H1 (cell line): Measurements from ENCODE around the gene HDAC11. TPM values are rescaled to one million over a fixed set of nuclear protein-coding genes. Genes with fewer than 3 reads are reported as not detected.
A peak's percentile ranks its signal among the peaks of the same experiment; 100 is the strongest.

Experiments
- CTCF ChIA-PET: fragments of 300-600 bp; sonication (Branson Sonifier 250); formaldehyde crosslinking; loops from one replicate; lab custom pipeline; 2021; ENCODE audit not compliant: partially characterized antibody; lab: Charles Lee
- POLR2A ChIA-PET: fragments of 300-600 bp; sonication (Branson Sonifier 250); formaldehyde crosslinking; loops from one replicate; lab custom pipeline; 2021; ENCODE audit warnings: inconsistent platforms; ENCODE audit not compliant: partially characterized antibody; lab: Charles Lee
- DNase-seq, 2 experiments: peaks; one replicate each; pipeline versions ENCODE4 v3.0.0 to v3.0.0-alpha.2; 2010 to 2022; ENCODE audit warnings: low spot score in 2 of 2, low read depth in 1 of 2, mixed read lengths in 1 of 2
- FAIRE-seq: peaks from 2 replicates; lab custom pipeline; 2011; peaks lifted over from hg19 to GRCh38; lab: Jason Lieb, UNC
- H2AFZ ChIP-seq: 2 replicates; pipeline ENCODE4 v1.8.1; 2012; ENCODE audit warnings: low read length, inconsistent platforms
- H2AK5ac ChIP-seq: 2 replicates; pipeline ENCODE4 v1.6.1; 2013; ENCODE audit warnings: low read depth, low read length
- H2BK120ac ChIP-seq: replicated peaks from 2 replicates; pipeline ENCODE3; 2013; ENCODE audit warnings: low read depth, low read length, inconsistent platforms
- H2BK12ac ChIP-seq: 2 replicates; pipeline ENCODE4 v1.6.1; 2013; ENCODE audit warnings: low read depth, low read length
- H2BK15ac ChIP-seq: 2 replicates; pipeline ENCODE4 v1.6.1; 2013; ENCODE audit warnings: low read length
- H2BK20ac ChIP-seq: 2 replicates; pipeline ENCODE4 v1.6.1; 2013; ENCODE audit warnings: low read length
- H2BK5ac ChIP-seq: 2 replicates; pipeline ENCODE4 v1.6.1; 2013; ENCODE audit warnings: low read depth, low read length
- H3K14ac ChIP-seq: 2 replicates; pipeline ENCODE4 v1.6.1; 2013; ENCODE audit warnings: inconsistent platforms; ENCODE audit not compliant: insufficient read length
- H3K18ac ChIP-seq: 2 replicates; pipeline ENCODE4 v1.6.1; 2013; ENCODE audit warnings: low read length; ENCODE audit errors: extremely low read depth
- H3K23ac ChIP-seq: 2 replicates; pipeline ENCODE4 v1.6.1; 2013; ENCODE audit warnings: inconsistent platforms; ENCODE audit not compliant: insufficient read length
- H3K23me2 ChIP-seq: 2 replicates; pipeline ENCODE4 v1.6.1; 2013; ENCODE audit warnings: low read depth, low read length
- H3K27ac ChIP-seq: 2 replicates; pipeline ENCODE4 v1.6.1; 2011; ENCODE audit warnings: low read depth, low read length, inconsistent platforms
- H3K27me3 ChIP-seq, 4 experiments: replicated peaks in 1 of 4; 1 replicate in 1 of 4; 2 replicates in 3 of 4; pipeline versions ENCODE4 v1.6.1 to v1.8.1; 2011 to 2013; ENCODE audit warnings: low read length in 3 of 4, mild to moderate bottlenecking in 3 of 4, inconsistent platforms in 2 of 4, mixed read lengths in 2 of 4, moderate library complexity in 1 of 4; ENCODE audit not compliant: control insufficient read depth in 3 of 4, insufficient read depth in 3 of 4; ENCODE audit errors: extremely low read depth in 1 of 4
- H3K36me3 ChIP-seq, 4 experiments: 2 replicates each; pipeline versions ENCODE4 v1.6.1 to v1.8.1; 2011 to 2013; ENCODE audit warnings: mild to moderate bottlenecking in 4 of 4, low read length in 3 of 4, moderate library complexity in 2 of 4, control low read depth in 1 of 4, inconsistent platforms in 1 of 4; ENCODE audit not compliant: insufficient read depth in 4 of 4, control insufficient read depth in 2 of 4
- H3K4ac ChIP-seq: replicated peaks from 2 replicates; pipeline ENCODE3; 2013; ENCODE audit warnings: low read length, low read depth, mixed read lengths, inconsistent platforms; ENCODE audit not compliant: insufficient read length
- H3K4me1 ChIP-seq, 4 experiments: replicated peaks in 1 of 4; 1 replicate in 1 of 4; 2 replicates in 3 of 4; pipeline versions ENCODE4 v1.6.1 to v1.8.1; 2011 to 2013; ENCODE audit warnings: low read length in 3 of 4, inconsistent platforms in 2 of 4, mixed read lengths in 1 of 4; ENCODE audit not compliant: insufficient read depth in 4 of 4, control insufficient read depth in 3 of 4
- H3K4me2 ChIP-seq, 2 experiments: 2 replicates each; pipeline versions ENCODE4 v1.6.1 to v1.8.1; 2011 to 2013; ENCODE audit warnings: low read depth in 2 of 2, low read length in 2 of 2, control low read depth in 1 of 2, inconsistent platforms in 1 of 2, mild to moderate bottlenecking in 1 of 2; ENCODE audit not compliant: insufficient read depth in 1 of 2
- H3K4me3 ChIP-seq, 4 experiments: fragments of 200-600, 300-600 bp in 1 of 4; sonication (generic), shearing (Covaris generic), sonication (Bioruptor Twin) in 1 of 4; 2 replicates each; pipeline versions ENCODE4 v1.5.1 to v1.8.1; 2011 to 2016; ENCODE audit warnings: low read length in 4 of 4, low read depth in 3 of 4, control low read depth in 2 of 4, inconsistent platforms in 2 of 4, mild to moderate bottlenecking in 2 of 4, mixed read lengths in 1 of 4, moderate library complexity in 1 of 4; ENCODE audit not compliant: insufficient read depth in 2 of 4; ENCODE audit errors: extremely low read depth in 1 of 4
- H3K56ac ChIP-seq: replicated peaks from 2 replicates; pipeline ENCODE3; 2013; ENCODE audit warnings: low read depth, mild to moderate bottlenecking, mixed read lengths, low read length, inconsistent platforms; ENCODE audit not compliant: insufficient read length
- H3K79me1 ChIP-seq: 2 replicates; pipeline ENCODE4 v1.6.1; 2013; ENCODE audit warnings: low read depth, low read length, control low read depth
- H3K79me2 ChIP-seq, 2 experiments: 2 replicates each; pipeline versions ENCODE4 v1.6.1 to v1.8.1; 2012 to 2013; ENCODE audit warnings: low read length in 2 of 2, mild to moderate bottlenecking in 2 of 2, inconsistent platforms in 1 of 2; ENCODE audit not compliant: insufficient read depth in 2 of 2, control insufficient read depth in 1 of 2
- H3K9ac ChIP-seq, 4 experiments: replicated peaks in 1 of 4; 1 replicate in 1 of 4; 2 replicates in 3 of 4; pipeline versions ENCODE4 v1.6.1 to v1.8.1; 2011 to 2013; ENCODE audit warnings: low read depth in 3 of 4, low read length in 3 of 4, control low read depth in 2 of 4, mild to moderate bottlenecking in 2 of 4, moderate library complexity in 2 of 4, inconsistent platforms in 1 of 4; ENCODE audit errors: extremely low read depth in 1 of 4
- H3K9me3 ChIP-seq, 2 experiments: 2 replicates each; pipeline versions ENCODE4 v1.6.1 to v1.8.1; 2012 to 2013; ENCODE audit warnings: mild to moderate bottlenecking in 2 of 2, moderate library complexity in 2 of 2, control low read depth in 1 of 2, inconsistent platforms in 1 of 2, low read depth in 1 of 2, low read length in 1 of 2, mixed read lengths in 1 of 2; ENCODE audit not compliant: insufficient read depth in 2 of 2
- H4K20me1 ChIP-seq, 2 experiments: replicated peaks in 1 of 2; 2 replicates each; pipeline versions ENCODE3 to v1.8.1; 2011 to 2013; ENCODE audit warnings: inconsistent platforms in 2 of 2, low read length in 2 of 2, mild to moderate bottlenecking in 1 of 2; ENCODE audit not compliant: insufficient read depth in 2 of 2, control insufficient read depth in 1 of 2
- H4K5ac ChIP-seq: 2 replicates; pipeline ENCODE4 v1.6.1; 2013; ENCODE audit warnings: low read length, low read depth, mixed read lengths, inconsistent platforms; ENCODE audit not compliant: insufficient read length
- H4K8ac ChIP-seq: 2 replicates; pipeline ENCODE4 v1.8.0; 2013; ENCODE audit warnings: mild to moderate bottlenecking, moderate library complexity, low read length, inconsistent platforms; ENCODE audit not compliant: insufficient read depth; ENCODE audit errors: extremely low read depth
- H4K91ac ChIP-seq: replicated peaks from 2 replicates; pipeline ENCODE3; 2013; ENCODE audit warnings: low read length, mixed read lengths, inconsistent platforms; ENCODE audit not compliant: insufficient read length
- E2F6 ChIP-seq: IDR thresholded peaks from 2 replicates; pipeline ENCODE4 v1.6.1; 2012; ENCODE audit warnings: inconsistent platforms
- KDM1A ChIP-seq: fragments of 200-600, 300-600 bp; sonication (generic); IDR thresholded peaks from 2 replicates; pipeline ENCODE4 v1.7.1; 2016; ENCODE audit warnings: mild to moderate bottlenecking, low read length, borderline replicate concordance
- KDM4A ChIP-seq: IDR thresholded peaks from one replicate; pipeline ENCODE4 v1.7.1; 2012; ENCODE audit warnings: low read depth, mild to moderate bottlenecking, moderate library complexity, low read length, inconsistent platforms; ENCODE audit not compliant: severe bottlenecking
- MAX ChIP-seq: IDR thresholded peaks from 2 replicates; pipeline ENCODE4 v1.6.1; 2012; ENCODE audit warnings: inconsistent platforms
- NRF1 ChIP-seq: IDR thresholded peaks from 2 replicates; pipeline ENCODE4 v1.6.1; 2011; ENCODE audit warnings: mild to moderate bottlenecking, low read depth, low read length, improper control_type of control experiment
- PHF8 ChIP-seq: fragments of 200-600 bp; sonication (generic); conservative IDR thresholded peaks from 2 replicates; pipeline ENCODE4 v1.7.1; 2012; ENCODE audit warnings: low read depth, mild to moderate bottlenecking, inconsistent platforms, low read length, moderate library complexity
- POLR2A ChIP-seq, 2 experiments: IDR thresholded peaks; 1 replicate in 1 of 2; 2 replicates in 1 of 2; pipeline ENCODE4 v1.6.1; 2011; ENCODE audit warnings: low read depth in 2 of 2, low read length in 2 of 2, mild to moderate bottlenecking in 2 of 2; ENCODE audit errors: control extremely low read depth in 1 of 2
- WGBS, 2 experiments: shearing (Covaris generic) in 1 of 2; methylation state at CpG; one replicate each; pipeline versions ENCODE4 v1.1.6 to v1.1.7; 2013 to 2015; ENCODE audit warnings: low lambda C conversion rate in 2 of 2, mixed read lengths in 2 of 2, inconsistent platforms in 1 of 2, low coverage in 1 of 2, missing lambda C conversion rate in 1 of 2; ENCODE audit not compliant: insufficient replicate concordance in 2 of 2, insufficient coverage in 1 of 2, insufficient read length in 1 of 2; ENCODE audit errors: extremely low coverage in 1 of 2, missing lambda C conversion rate in 1 of 2; 5-methylcytosine and 5-hydroxymethylcytosine counted together
- polyA plus RNA-seq, 7 experiments: library from polyadenylated mRNA; depleted of rRNA in 3 of 7; stranded (reverse) in 5 of 7; unstranded in 2 of 7; fragments of >200 nt in 5 of 7; fragments of 200-250 nt in 2 of 7; gene quantifications; 1 replicate in 5 of 7; 2 replicates in 1 of 7; 4 replicates in 1 of 7; pipeline versions ENCODE4 v1.2.1 to v1.2.3, GENCODE V29; 2011 to 2013; ENCODE audit warnings: missing spikeins in 2 of 7, mixed read lengths in 2 of 7
- total RNA-seq: library from RNA; stranded (reverse); fragmentation: NEBNext Ultra II Directional; extraction: Animal tissue kit (Norgen Biotek cat#: 25700); gene quantifications from 2 replicates; pipeline ENCODE4 v1.2.1, GENCODE V29; 2021

The HDAC11 gene
- total and polyA plus RNA-seq, 2 of the 8 experiments (the other 6 are each of a cell fraction or from before 2014, with no cell fraction given): 6.8 to 7.4 TPM

- WGBS, 2 experiments: 2% methylated on average over 65 of the region's 107 CpGs; no CpG with 5 or more reads in 1 of the 2 experiments
- peak in 1 of 2 experiments; percentile 86 for DNase-seq
- H3K23me2 ChIP-seq: peaks cover 2% of the 10 kb centered on the region; the same call in 1 of the 2 replicates
- 0 out of 2 replicates have a peak, but pooled peaks cover 4% of the 10 kb centered on the region for H3K79me1 ChIP-seq
- peak within 1 kb of the TSS; percentile 35; the same call in 1 of the 2 replicates for H2BK5ac ChIP-seq
- peak within 1 kb of the TSS; percentile 82; the same call in 1 of the 2 replicates for H2AK5ac ChIP-seq
- H4K5ac ChIP-seq: no peak within 1 kb of the TSS
- peak within 1 kb of the TSS; percentile 60 for H3K18ac ChIP-seq
- H3K4me1 ChIP-seq: peaks cover 0 to 28% (median 11%) of the 10 kb centered on the region in 4 experiments; a peak in 6 of 7 replicates
- H3K4me3 ChIP-seq: peak within 1 kb of the TSS; percentile 32 to 55 (median 42)
- H2BK120ac ChIP-seq: no peak within 1 kb of the TSS
- no peak within 1 kb of the TSS for H3K14ac ChIP-seq
- H2BK15ac ChIP-seq: peak within 1 kb of the TSS; percentile 82; the same call in 1 of the 2 replicates
- peak within 1 kb of the TSS; percentile 29; the same call in 1 of the 2 replicates for H2BK20ac ChIP-seq
- peak within 1 kb of the TSS; percentile 15; the same call in 1 of the 2 replicates for H4K8ac ChIP-seq
- no peak within 1 kb of the TSS for H3K56ac ChIP-seq
- peak within 1 kb of the TSS; percentile 88; the same call in 1 of the 2 replicates for H2BK12ac ChIP-seq
- CTCF ChIA-PET: interaction anchor here (0.6 to 51.2 kb wide), 6 partner anchors 17 to 212 kb away, joined by 3 to 856 read pairs (median 6); no protein-coding TSS in a partner anchor
- FAIRE-seq: no peak
- H4K91ac ChIP-seq: peak within 1 kb of the TSS; percentile 44
- H3K79me2 ChIP-seq: no peaks in the 10 kb centered on the region
- POLR2A ChIA-PET: interaction anchor here (1.7 kb wide), 1 partner anchor 10 kb away, joined by 7 read pairs; no protein-coding TSS in a partner anchor
- H3K27me3 ChIP-seq: peaks cover 0 to 22% (median 18%) of the 10 kb centered on the region in 4 experiments; a peak in 6 of 7 replicates
- peak within 1 kb of the TSS; percentile 54 for H3K4ac ChIP-seq
- peak; percentile 33; the same call in 1 of the 2 replicates for TF ChIP-seq E2F6
- peak; percentile 75 for TF ChIP-seq KDM4A
- peak; percentile 34; the same call in 1 of the 2 replicates for TF ChIP-seq KDM1A
- TF ChIP-seq NRF1: no peak
- no peak for TF ChIP-seq PHF8
- peak in 1 of 2 experiments; percentile 24; a peak in 1 of 3 replicates for TF ChIP-seq POLR2A (IDR thresholded peaks at IDR 0.05; ENCODE audit: control extremely low read depth in 1 of 2, low read depth in 2 of 2, low read length in 2 of 2)
- peak; percentile 72 for TF ChIP-seq MAX
- no peak within 1 kb of the TSS for H3K27ac ChIP-seq
- H3K23ac ChIP-seq: no peak within 1 kb of the TSS
- no peaks in the 10 kb centered on the region for H3K36me3 ChIP-seq
- no peak within 1 kb of the TSS for H3K9ac ChIP-seq
- H4K20me1 ChIP-seq: peaks cover 0 to 2% of the 10 kb centered on the region in 2 experiments
- H3K4me2 ChIP-seq: peak within 1 kb of the TSS; percentile 18 to 66
- no peak within 1 kb of the TSS for H2AFZ ChIP-seq
- H3K9me3 ChIP-seq: no peaks in the 10 kb centered on the region
Observed at GRCh38 chr3:13548696-13549622, 68.9 kb downstream of the HDAC11 start, which contains the start of gene FBLN2. FBLN2 (plus strand) TSS chr3:13549125; CDS start chr3:13570356, 21,231 bp downstream.
